Breast epithelium (tissue), 4 donors: ENCODE measurements around the gene GAN. TPM values are rescaled to one million over a fixed set of nuclear protein-coding genes. Genes with fewer than 3 reads are reported as not detected.
A peak's percentile ranks its signal among the peaks of the same experiment; 100 is the strongest.

Experiments used
- DNase-seq, 2 donors: peaks; one replicate each; pipeline ENCODE4 v3.0.0-alpha.2; 2019; ENCODE audit warnings: low spot score in 2 of 2
- H3K27ac ChIP-seq, 2 donors: fragments of 200-600 bp; sonication (generic) in 1 of 2; one replicate each; pipeline ENCODE4 v1.5.1; 2016 to 2019; ENCODE audit warnings: mild to moderate bottlenecking in 1 of 2
- H3K27me3 ChIP-seq, 2 donors: fragments of 200-600 bp; sonication (generic) in 1 of 2; one replicate each; pipeline versions ENCODE4 v1.5.1 to v1.6.0; 2017 to 2019; ENCODE audit warnings: control low read depth in 1 of 2, mild to moderate bottlenecking in 1 of 2
- H3K36me3 ChIP-seq: fragments of 200-600 bp; one replicate; pipeline ENCODE4 v1.5.1; 2019
- H3K4me1 ChIP-seq, 2 donors: fragments of 200-600 bp; sonication (generic); one replicate each; pipeline ENCODE4 v1.5.1; 2016 to 2019; ENCODE audit warnings: control low read depth in 1 of 2
- H3K4me3 ChIP-seq, 3 donors: fragments of 200-600 bp; sonication (generic); 1 replicate in 2 of 3; 2 replicates in 1 of 3; pipeline ENCODE4 v1.5.1; 2016 to 2019; ENCODE audit warnings: mild to moderate bottlenecking in 3 of 3, moderate library complexity in 2 of 3
- H3K9me3 ChIP-seq, 2 donors: fragments of 200-600 bp; sonication (generic) in 1 of 2; one replicate each; pipeline ENCODE4 v1.5.1; 2016 to 2019; ENCODE audit warnings: control low read depth in 1 of 2
- CTCF ChIP-seq, 3 donors: fragments of 450-650 bp; IDR thresholded peaks; one replicate each; pipeline ENCODE4 v1.5.1; 2016 to 2017; ENCODE audit warnings: antibody characterized with exemption in 3 of 3, mild to moderate bottlenecking in 3 of 3, moderate library complexity in 3 of 3
- POLR2A ChIP-seq: fragments of 450-650 bp; IDR thresholded peaks from one replicate; pipeline ENCODE4 v1.6.1; 2016; ENCODE audit warnings: antibody characterized with exemption, mild to moderate bottlenecking, moderate library complexity
- POLR2AphosphoS5 ChIP-seq, 3 donors: sonication (generic); formaldehyde crosslinking; IDR thresholded peaks; one replicate each; pipeline ENCODE4 v1.6.1; 2017; ENCODE audit warnings: antibody characterized with exemption in 3 of 3
- intact Hi-C: fragments of 100-400 bp; cut with DNase I; formaldehyde crosslinking; loops from one replicate; pipeline ENCODE4 v1.15.1; 2023; ENCODE audit warnings: low total_unique reads
- total RNA-seq, 3 donors: library from RNA; depleted of rRNA; stranded (reverse); fragments of >200 nt; gene quantifications; one replicate each; pipeline ENCODE4 v1.1.0, GENCODE V29; 2016

GAN gene
- total RNA-seq, 3 donors from 2014 or later, result 7.5 to 15.7 (median 10.8) TPM

GRCh38 chr16:81424771-81425170 lies 110.0 kb downstream of the GAN start:
- H3K4me1 ChIP-seq, result no peaks in the 10 kb centered on the region
- no peak overlapping the region for H3K4me3 ChIP-seq
- H3K36me3 ChIP-seq, result no peaks in the 10 kb centered on the region
- TF ChIP-seq CTCF (IDR thresholded peaks at IDR 0.05) (no peak), POLR2A (no peak), POLR2AphosphoS5 (IDR thresholded peaks at IDR 0.05) (no peak)
- H3K9me3 ChIP-seq, result no peaks in the 10 kb centered on the region
- DNase-seq, result no peak
- intact Hi-C loops, result no loop called here
- H3K27ac ChIP-seq, result no peak overlapping the region
- H3K27me3 ChIP-seq, result no peaks in the 10 kb centered on the region

- H3K27ac ChIP-seq, result no peak overlapping the region
- no peak overlapping the region for H3K4me3 ChIP-seq
- TF ChIP-seq POLR2AphosphoS5 (IDR thresholded peaks at IDR 0.05), result no peak
- TF ChIP-seq POLR2A, result no peak
- TF ChIP-seq CTCF (IDR thresholded peaks at IDR 0.05), result no peak
- intact Hi-C loops, result no loop called here
- H3K9me3 ChIP-seq, result no peaks in the 10 kb centered on the region
- no peaks in the 10 kb centered on the region for H3K36me3 ChIP-seq
- H3K27me3 ChIP-seq, result no peaks in the 10 kb centered on the region
- DNase-seq, result no peak
- H3K4me1 ChIP-seq, result no peaks in the 10 kb centered on the region
Measured at GRCh38 chr16:81427219-81427618, 112.5 kb downstream of the GAN start.

GRCh38 chr16:81429045-81429521 lies 114.3 kb downstream of the GAN start:
- DNase-seq, result no peak
- intact Hi-C loops, result no loop called here
- Histone ChIP-seq H3K9me3 (no peaks in the 10 kb centered on the region), H3K4me1 (no peaks in the 10 kb centered on the region), H3K27ac (no peak overlapping the region), H3K4me3 (no peak overlapping the region), H3K36me3 (no peaks in the 10 kb centered on the region), H3K27me3 (no peaks in the 10 kb centered on the region)
- no peak for TF ChIP-seq POLR2AphosphoS5 (IDR thresholded peaks at IDR 0.05)
- no peak for TF ChIP-seq CTCF (IDR thresholded peaks at IDR 0.05)
- no peak for TF ChIP-seq POLR2A

GRCh38 chr16:81431554-81432353 lies 117.0 kb downstream of the GAN start:
- intact Hi-C loops, result no loop called here
- TF ChIP-seq POLR2AphosphoS5 (IDR thresholded peaks at IDR 0.05) (peak in 1 of 3 donors; percentile 5), POLR2A (no peak), CTCF (IDR thresholded peaks at IDR 0.05) (no peak)
- H3K9me3 ChIP-seq, result no peaks in the 10 kb centered on the region
- DNase-seq, result no peak
- H3K4me1 ChIP-seq, result no peaks in the 10 kb centered on the region
- H3K27me3 ChIP-seq, result no peaks in the 10 kb centered on the region
- no peak overlapping the region for H3K27ac ChIP-seq
- H3K36me3 ChIP-seq, result no peaks in the 10 kb centered on the region
- H3K4me3 ChIP-seq, result no peak overlapping the region

- no peak for DNase-seq
- Histone ChIP-seq H3K36me3 (no peaks in the 10 kb centered on the region), H3K27ac (no peak overlapping the region), H3K4me1 (no peaks in the 10 kb centered on the region), H3K4me3 (no peak overlapping the region), H3K27me3 (no peaks in the 10 kb centered on the region), H3K9me3 (no peaks in the 10 kb centered on the region)
- intact Hi-C loops, result no loop called here
- TF ChIP-seq POLR2AphosphoS5 (IDR thresholded peaks at IDR 0.05) (no peak), CTCF (IDR thresholded peaks at IDR 0.05) (no peak), POLR2A (no peak)
Measured at GRCh38 chr16:81432937-81433557, 118.3 kb downstream of the GAN start.
